Adipocyte (in vitro differentiated cells): ENCODE data around the gene PAK1IP1.
A peak's percentile ranks its signal among the peaks of the same experiment; 100 is the strongest.

Experiments used
- DNase-seq: peaks from one replicate; pipeline ENCODE4 v3.0.0-alpha.2; 2015; ENCODE audit warnings: low read depth
- H3K27me3 ChIP-seq: replicated peaks from 2 replicates; pipeline ENCODE4 v1.7.0; 2013; ENCODE audit warnings: mild to moderate bottlenecking, low read length, moderate library complexity; ENCODE audit not compliant: control insufficient read depth, insufficient read depth
- H3K36me3 ChIP-seq: 2 replicates; pipeline ENCODE4 v1.7.0; 2013; ENCODE audit warnings: low read length, mild to moderate bottlenecking, moderate library complexity; ENCODE audit not compliant: control insufficient read depth, insufficient read depth, severe bottlenecking
- H3K4me1 ChIP-seq: 2 replicates; pipeline ENCODE4 v1.7.0; 2013; ENCODE audit warnings: mild to moderate bottlenecking, low read length, moderate library complexity; ENCODE audit not compliant: control insufficient read depth, insufficient read depth
- H3K4me3 ChIP-seq: 2 replicates; pipeline ENCODE4 v1.7.0; 2013; ENCODE audit warnings: mild to moderate bottlenecking, low read length, moderate library complexity
- H3K9ac ChIP-seq: 2 replicates; pipeline ENCODE4 v1.7.0; 2013; ENCODE audit warnings: mild to moderate bottlenecking, low read length, moderate library complexity
- H3K9me3 ChIP-seq: 2 replicates; pipeline ENCODE4 v1.7.0; 2013; ENCODE audit warnings: mild to moderate bottlenecking, low read length, moderate library complexity; ENCODE audit not compliant: control insufficient read depth

PAK1IP1 gene

GRCh38 chr6:10676403-10676802 lies 18.4 kb upstream of the PAK1IP1 start:
- no peak overlapping the region for H3K9ac ChIP-seq
- H3K4me1 ChIP-seq, result no peaks in the 10 kb centered on the region
- no peaks in the 10 kb centered on the region for H3K9me3 ChIP-seq
- H3K4me3 ChIP-seq, result no peak overlapping the region
- no peaks in the 10 kb centered on the region for H3K36me3 ChIP-seq
- DNase-seq, result no peak
- H3K27me3 ChIP-seq, result no peaks in the 10 kb centered on the region

GRCh38 chr6:10678456-10678855 lies 16.3 kb upstream of the PAK1IP1 start:
- Histone ChIP-seq H3K9ac (no peak overlapping the region), H3K36me3 (no peaks in the 10 kb centered on the region), H3K9me3 (no peaks in the 10 kb centered on the region), H3K4me3 (no peak overlapping the region), H3K27me3 (no peaks in the 10 kb centered on the region), H3K4me1 (no peaks in the 10 kb centered on the region)
- no peak for DNase-seq

GRCh38 chr6:10681795-10682194 lies 13.0 kb upstream of the PAK1IP1 start:
- Histone ChIP-seq H3K9ac (no peak overlapping the region), H3K4me3 (no peak overlapping the region), H3K4me1 (no peaks in the 10 kb centered on the region), H3K9me3 (no peaks in the 10 kb centered on the region), H3K27me3 (no peaks in the 10 kb centered on the region), H3K36me3 (no peaks in the 10 kb centered on the region)
- DNase-seq, result no peak

GRCh38 chr6:10682355-10682988 lies 12.3 kb upstream of the PAK1IP1 start:
- H3K9me3 ChIP-seq, result no peaks in the 10 kb centered on the region
- H3K9ac ChIP-seq, result no peak overlapping the region
- no peak overlapping the region for H3K4me3 ChIP-seq
- no peaks in the 10 kb centered on the region for H3K36me3 ChIP-seq
- DNase-seq, result no peak
- no peaks in the 10 kb centered on the region for H3K4me1 ChIP-seq
- no peaks in the 10 kb centered on the region for H3K27me3 ChIP-seq

GRCh38 chr6:10684618-10685017 lies 10.2 kb upstream of the PAK1IP1 start:
- no peak for DNase-seq
- no peaks in the 10 kb centered on the region for H3K27me3 ChIP-seq
- H3K4me1 ChIP-seq, result no peaks in the 10 kb centered on the region
- H3K36me3 ChIP-seq, result no peaks in the 10 kb centered on the region
- no peak overlapping the region for H3K9ac ChIP-seq
- H3K9me3 ChIP-seq, result no peaks in the 10 kb centered on the region
- no peak overlapping the region for H3K4me3 ChIP-seq

- no peak for DNase-seq
- H3K9me3 ChIP-seq, result no peaks in the 10 kb centered on the region
Measured at GRCh38 chr6:10685092-10685915, 9.5 kb upstream of the PAK1IP1 start.

GRCh38 chr6:10686901-10687300 lies 7.9 kb upstream of the PAK1IP1 start:
- Histone ChIP-seq H3K9me3 (no peaks in the 10 kb centered on the region), H3K9ac (no peak overlapping the region)

More at GRCh38 chr6:10685092-10685915, 9.5 kb upstream of the PAK1IP1 start:
- no peak overlapping the region for H3K4me3 ChIP-seq
- H3K4me1 ChIP-seq, result no peaks in the 10 kb centered on the region
- H3K9ac ChIP-seq, result no peak overlapping the region
- no peaks in the 10 kb centered on the region for H3K36me3 ChIP-seq
- H3K27me3 ChIP-seq, result no peaks in the 10 kb centered on the region

GRCh38 chr6:10687582-10687981 lies 7.2 kb upstream of the PAK1IP1 start:
- Histone ChIP-seq H3K9ac (no peak overlapping the region), H3K27me3 (no peaks in the 10 kb centered on the region), H3K4me3 (no peak overlapping the region), H3K36me3 (no peaks in the 10 kb centered on the region), H3K4me1 (no peaks in the 10 kb centered on the region), H3K9me3 (no peaks in the 10 kb centered on the region)
- DNase-seq, result no peak

More at GRCh38 chr6:10686901-10687300, 7.9 kb upstream of the PAK1IP1 start:
- H3K4me1 ChIP-seq, result no peaks in the 10 kb centered on the region
- no peak overlapping the region for H3K4me3 ChIP-seq
- DNase-seq, result no peak
- H3K36me3 ChIP-seq, result no peaks in the 10 kb centered on the region
- H3K27me3 ChIP-seq, result no peaks in the 10 kb centered on the region

GRCh38 chr6:10690651-10691445 lies 3.9 kb upstream of the PAK1IP1 start:
- Histone ChIP-seq H3K9me3 (no peaks in the 10 kb centered on the region), H3K27me3 (no peaks in the 10 kb centered on the region), H3K4me3 (no peak overlapping the region), H3K4me1 (peaks cover 14% of the 10 kb centered on the region), H3K9ac (no peak overlapping the region), H3K36me3 (no peaks in the 10 kb centered on the region)
- peak; percentile 5 for DNase-seq

GRCh38 chr6:10692965-10693538 lies 1.7 kb upstream of the PAK1IP1 start:
- no peak for DNase-seq

More at GRCh38 chr6:10692965-10693538, 1.7 kb upstream of the PAK1IP1 start:
- Histone ChIP-seq H3K9ac (peak overlapping the region; percentile 95), H3K36me3 (peaks cover 7% of the 10 kb centered on the region), H3K27me3 (no peaks in the 10 kb centered on the region), H3K4me1 (peaks cover 22% of the 10 kb centered on the region), H3K4me3 (peak overlapping the region; percentile 94), H3K9me3 (no peaks in the 10 kb centered on the region)
